Subcutaneous adipose tissue (tissue), 4 donors: ENCODE results near the gene FTCD. TPM values are rescaled to one million over a fixed set of nuclear protein-coding genes. Genes with fewer than 3 reads are reported as not detected.

Source experiments
- CTCF ChIP-seq: fragments of 450-650 bp; IDR thresholded peaks from one replicate; pipeline ENCODE4 v1.5.1; 2016; ENCODE audit warnings: low read depth, mild to moderate bottlenecking, control low read depth, antibody characterized with exemption, moderate library complexity
- total RNA-seq, 4 donors: library from RNA; depleted of rRNA; stranded (reverse); fragments of >200 nt; gene quantifications; one replicate each; pipeline ENCODE4 v1.1.0, GENCODE V29; 2016

Gene FTCD
- total RNA-seq, 4 donors from 2014 or later = not detected

GRCh38 chr21:46180079-46180722 lies 24.8 kb upstream of the FTCD start:
- TF ChIP-seq CTCF = no peak

- TF ChIP-seq CTCF = no peak
Measured at GRCh38 chr21:46179708-46180078, 24.3 kb upstream of the FTCD start.

GRCh38 chr21:46178961-46179360 lies 23.6 kb upstream of the FTCD start:
- no peak for TF ChIP-seq CTCF

GRCh38 chr21:46173573-46173972 lies 18.2 kb upstream of the FTCD start:
- TF ChIP-seq CTCF = no peak

GRCh38 chr21:46172863-46173528 lies 17.6 kb upstream of the FTCD start:
- no peak for TF ChIP-seq CTCF

GRCh38 chr21:46171996-46172862 lies 16.9 kb upstream of the FTCD start:
- TF ChIP-seq CTCF = no peak

GRCh38 chr21:46171585-46171984 lies 16.2 kb upstream of the FTCD start:
- no peak for TF ChIP-seq CTCF
